ENCODE results near the gene APOA5. TPM values are rescaled to one million over a fixed set of nuclear protein-coding genes. Genes with fewer than 3 reads are reported as not detected.

APOA5 gene
- total RNA-seq, 4 donors from 2014 or later = not detected

GRCh38 chr11:116830184-116830912 is 38.7 kb upstream of the APOA5 start:
- TF ChIP-seq CTCF (IDR thresholded peaks at IDR 0.05; ENCODE audit: low read depth) = no peak

- TF ChIP-seq CTCF (IDR thresholded peaks at IDR 0.05; ENCODE audit: low read depth) = no peak
These were observed 38.0 kb upstream of the APOA5 start, which contains the start of gene APOC3 for GRCh38 chr11:116829525-116830183. Gene APOC3 (plus strand): TSS chr11:116829907. CDS start chr11:116830583, 676 bp downstream.

- TF ChIP-seq CTCF (IDR thresholded peaks at IDR 0.05; ENCODE audit: low read depth) = no peak
These were observed 37.2 kb upstream of the APOA5 start for GRCh38 chr11:116828632-116829524.

GRCh38 chr11:116827461-116827860 is 35.8 kb upstream of the APOA5 start:
- no peak for TF ChIP-seq CTCF (IDR thresholded peaks at IDR 0.05; ENCODE audit: low read depth)

- TF ChIP-seq CTCF (IDR thresholded peaks at IDR 0.05; ENCODE audit: low read depth) = no peak
These were observed 35.2 kb upstream of the APOA5 start for GRCh38 chr11:116826751-116827431.

GRCh38 chr11:116825854-116826750 is 34.4 kb upstream of the APOA5 start:
- no peak for TF ChIP-seq CTCF (IDR thresholded peaks at IDR 0.05; ENCODE audit: low read depth)
